ENCODE data around the gene ACSS3. TPM values are rescaled to one million over a fixed set of nuclear protein-coding genes. Genes with fewer than 3 reads are reported as not detected.

Gene ACSS3
- total RNA-seq, 6 donors from 2014 or later, result 23.5 to 61.8 (median 26.0) TPM

GRCh38 chr12:81146228-81147225 lies 68.6 kb downstream of the ACSS3 start:
- WGBS, 2 donors, result 64 to 67% methylated on average over 3 of the region's 3 CpGs

GRCh38 chr12:81147292-81147919 lies 69.5 kb downstream of the ACSS3 start:
- ATAC-seq (ENCODE audit: low FRiP score in 2 of 2), result no peak

More at GRCh38 chr12:81146228-81147225, 68.6 kb downstream of the ACSS3 start:
- ATAC-seq (ENCODE audit: low FRiP score in 2 of 2), result no peak
- TF ChIP-seq EP300 (IDR thresholded peaks at IDR 0.05) (no peak), CTCF (IDR thresholded peaks at IDR 0.05) (no peak), POLR2A (IDR thresholded peaks at IDR 0.05) (no peak), POLR2AphosphoS5 (IDR thresholded peaks at IDR 0.05) (no peak)
- Histone ChIP-seq H3K4me1 (peaks cover 0 to 4% (median 0%) of the 10 kb centered on the region in 4 donors), H3K9me3 (no peaks in the 10 kb centered on the region), H3K27me3 (no peaks in the 10 kb centered on the region), H3K36me3 (no peaks in the 10 kb centered on the region), H3K4me3 (no peak overlapping the region), H3K27ac (no peak overlapping the region)
- no peak for DNase-seq

GRCh38 chr12:81150382-81150781 lies 72.5 kb downstream of the ACSS3 start:
- ATAC-seq (ENCODE audit: low FRiP score in 2 of 2) (no peak), DNase-seq (no peak)
- Histone ChIP-seq H3K27ac (no peak overlapping the region), H3K27me3 (no peaks in the 10 kb centered on the region), H3K36me3 (no peaks in the 10 kb centered on the region), H3K9me3 (no peaks in the 10 kb centered on the region), H3K4me3 (no peak overlapping the region), H3K4me1 (peaks cover 0 to 4% (median 0%) of the 10 kb centered on the region in 4 donors)
- TF ChIP-seq EP300 (IDR thresholded peaks at IDR 0.05) (no peak), CTCF (IDR thresholded peaks at IDR 0.05) (no peak), POLR2A (IDR thresholded peaks at IDR 0.05) (no peak), POLR2AphosphoS5 (IDR thresholded peaks at IDR 0.05) (no peak)
- 66 to 68% methylated on average over 4 of the region's 4 CpGs for WGBS, 2 donors

More at GRCh38 chr12:81147292-81147919, 69.5 kb downstream of the ACSS3 start:
- no peak overlapping the region for H3K27ac ChIP-seq
- no peak for TF ChIP-seq EP300 (IDR thresholded peaks at IDR 0.05)
- no peak for TF ChIP-seq POLR2A (IDR thresholded peaks at IDR 0.05)
- TF ChIP-seq CTCF (IDR thresholded peaks at IDR 0.05), result no peak
- no peak for TF ChIP-seq POLR2AphosphoS5 (IDR thresholded peaks at IDR 0.05)
- no peaks in the 10 kb centered on the region for H3K27me3 ChIP-seq
- WGBS, 2 donors, result 63 to 65% methylated on average over 4 of the region's 4 CpGs
- no peaks in the 10 kb centered on the region for H3K9me3 ChIP-seq
- H3K4me1 ChIP-seq, result peaks cover 0 to 4% (median 0%) of the 10 kb centered on the region in 4 donors
- no peak for DNase-seq
- no peak overlapping the region for H3K4me3 ChIP-seq
- H3K36me3 ChIP-seq, result no peaks in the 10 kb centered on the region

- DNase-seq, result no peak
- Histone ChIP-seq H3K27ac (no peak overlapping the region), H3K27me3 (no peaks in the 10 kb centered on the region), H3K36me3 (no peaks in the 10 kb centered on the region), H3K4me3 (no peak overlapping the region), H3K4me1 (no peaks in the 10 kb centered on the region), H3K9me3 (no peaks in the 10 kb centered on the region)
- 87 to 88% methylated on average over 3 of the region's 3 CpGs for whole genome bisulfite sequencing, 2 donors
- no peak for TF ChIP-seq EP300 (IDR thresholded peaks at IDR 0.05)
- TF ChIP-seq CTCF (IDR thresholded peaks at IDR 0.05), result no peak
- TF ChIP-seq POLR2AphosphoS5 (IDR thresholded peaks at IDR 0.05), result no peak
- no peak for TF ChIP-seq POLR2A (IDR thresholded peaks at IDR 0.05)
- no peak for ATAC-seq (ENCODE audit: low FRiP score in 2 of 2)
Observed at GRCh38 chr12:81159856-81160255, 82.0 kb downstream of the ACSS3 start.
